Measurements from ENCODE around the gene SERPINE2.
A peak's percentile ranks its signal among the peaks of the same experiment; 100 is the strongest.
"Not testable (repeated sequence)": the region's sequence is repeated elsewhere in the genome, so short reads cannot be mapped to it uniquely, and the experiment has no call there.

SERPINE2 gene

DNA sequence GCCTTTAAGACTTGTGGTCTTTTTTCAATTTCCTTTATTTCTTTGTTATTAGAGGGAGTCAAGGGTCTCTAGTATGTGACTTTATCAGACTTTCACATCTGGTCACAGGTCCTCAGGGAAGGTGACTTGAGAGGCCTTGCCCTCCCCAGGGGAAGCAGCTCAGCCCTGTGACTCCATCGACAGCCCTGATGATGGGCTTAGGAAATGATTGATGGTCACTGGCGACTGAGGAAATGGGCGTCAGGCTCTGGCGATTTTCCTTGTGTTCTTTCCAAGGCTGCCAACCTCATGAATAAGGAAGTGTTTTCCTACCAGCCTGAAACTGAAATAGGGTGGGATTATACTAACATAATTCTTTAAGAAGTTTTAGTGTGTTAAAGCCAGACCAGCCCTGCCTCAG lies 21.1 kb downstream of the SERPINE2 start:
- DNase-seq (ENCODE audit: low spot score) (peak; percentile 67), FAIRE-seq (peak; percentile 86)

GRCh38 chr2:224016963-224017362 lies 22.1 kb downstream of the SERPINE2 start:
- DNase-seq (ENCODE audit: low spot score) = no peak
- no peak for FAIRE-seq

- DNase-seq (ENCODE audit: low spot score) (no peak), FAIRE-seq (no peak)
Measured at GRCh38 chr2:224014336-224014735, 24.8 kb downstream of the SERPINE2 start.

GRCh38 chr2:224011837-224012236 lies 27.2 kb downstream of the SERPINE2 start:
- no peak for DNase-seq (ENCODE audit: low spot score)
- FAIRE-seq = no peak

DNA sequence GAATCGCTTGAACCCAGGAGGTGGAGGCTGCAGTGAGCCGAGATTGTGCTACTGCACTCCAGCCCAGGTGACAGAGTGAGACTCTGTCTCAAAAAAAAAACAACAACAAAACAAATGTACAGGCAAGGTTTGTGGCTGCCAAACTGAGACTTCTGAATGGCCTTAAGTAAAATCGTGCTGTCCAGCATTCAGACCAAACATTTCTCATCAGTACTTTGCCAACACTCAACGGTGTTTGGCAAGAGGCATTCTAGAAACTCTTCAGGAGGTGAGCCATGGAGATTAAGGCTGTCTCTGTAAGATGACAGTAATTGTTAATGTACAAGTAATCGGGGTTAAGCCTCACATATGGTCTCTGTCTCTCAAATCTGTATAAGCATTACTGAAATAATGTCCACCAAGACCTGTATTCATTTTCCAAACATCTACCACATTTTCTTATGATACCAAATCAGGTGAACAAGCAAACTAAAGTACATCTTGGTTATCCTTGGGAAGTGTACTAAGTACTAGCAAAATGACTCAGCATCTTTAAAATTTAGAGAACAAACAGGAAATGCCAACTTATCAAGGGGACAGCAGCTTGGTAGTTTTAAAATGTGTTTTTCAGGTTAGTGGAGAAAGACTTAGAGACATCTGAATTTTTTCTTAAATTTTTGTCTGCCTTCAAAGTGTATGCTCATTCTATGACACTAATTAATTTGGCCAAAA lies 29.3 kb downstream of the SERPINE2 start:
- DNase-seq (ENCODE audit: low spot score) (no peak), FAIRE-seq (no peak)

GRCh38 chr2:224008702-224009261 lies 30.3 kb downstream of the SERPINE2 start:
- FAIRE-seq (no peak), DNase-seq (ENCODE audit: low spot score) (no peak)

GRCh38 chr2:224004105-224004695 lies 34.9 kb downstream of the SERPINE2 start:
- FAIRE-seq = no peak

GRCh38 chr2:224000662-224001061 lies 38.4 kb downstream of the SERPINE2 start:
- not testable (repeated sequence) for DNase-seq (ENCODE audit: low spot score); FAIRE-seq

More at GRCh38 chr2:224004105-224004695, 34.9 kb downstream of the SERPINE2 start:
- DNase-seq (ENCODE audit: low spot score) = no peak

- FAIRE-seq (no peak), DNase-seq (ENCODE audit: low spot score) (no peak)
Measured at GRCh38 chr2:223999862-224000261, 39.2 kb downstream of the SERPINE2 start.

DNA sequence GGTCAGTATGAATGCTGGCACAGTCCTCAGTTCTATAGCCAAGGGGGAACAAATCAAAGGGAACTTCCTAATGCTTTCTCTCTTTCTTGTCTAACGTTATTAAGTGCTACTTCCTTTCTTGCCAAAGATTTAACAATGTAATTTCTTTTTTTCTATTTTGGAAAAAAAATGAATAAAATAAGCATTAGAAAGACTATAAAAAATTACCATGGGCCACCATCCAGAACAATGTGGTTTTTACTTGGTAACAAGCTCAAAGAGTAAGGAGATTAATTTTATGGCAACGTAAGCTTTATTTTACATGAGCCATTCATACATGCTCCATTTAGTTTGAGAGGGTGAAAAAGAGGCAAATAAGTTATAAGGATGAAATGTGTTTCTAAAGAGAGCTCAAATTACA lies 40.1 kb downstream of the SERPINE2 start:
- no peak for FAIRE-seq

DNA sequence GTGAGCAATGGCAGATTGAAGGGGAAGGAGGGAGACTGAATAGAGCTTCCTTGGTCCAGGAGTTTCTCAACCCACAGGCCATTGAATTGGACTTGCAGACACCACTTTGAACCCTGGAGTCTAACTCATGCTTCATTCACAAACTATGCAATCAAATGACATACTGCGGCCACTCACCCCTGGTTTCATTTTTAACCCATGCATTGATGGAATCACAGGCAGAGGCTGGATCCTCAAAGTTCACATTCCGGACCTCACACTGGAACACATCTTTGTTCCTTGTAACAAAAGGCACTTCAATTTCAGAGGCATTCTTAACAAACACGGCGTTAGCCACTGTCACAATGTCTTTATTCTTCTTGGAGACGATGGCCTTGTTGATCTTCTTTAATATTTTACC lies 41.1 kb downstream of the SERPINE2 start:
- no peak for DNase-seq (ENCODE audit: low spot score)
- FAIRE-seq = no peak

More for the DNA sequence above, 40.1 kb downstream of the SERPINE2 start:
- DNase-seq (ENCODE audit: low spot score) = no peak

DNA sequence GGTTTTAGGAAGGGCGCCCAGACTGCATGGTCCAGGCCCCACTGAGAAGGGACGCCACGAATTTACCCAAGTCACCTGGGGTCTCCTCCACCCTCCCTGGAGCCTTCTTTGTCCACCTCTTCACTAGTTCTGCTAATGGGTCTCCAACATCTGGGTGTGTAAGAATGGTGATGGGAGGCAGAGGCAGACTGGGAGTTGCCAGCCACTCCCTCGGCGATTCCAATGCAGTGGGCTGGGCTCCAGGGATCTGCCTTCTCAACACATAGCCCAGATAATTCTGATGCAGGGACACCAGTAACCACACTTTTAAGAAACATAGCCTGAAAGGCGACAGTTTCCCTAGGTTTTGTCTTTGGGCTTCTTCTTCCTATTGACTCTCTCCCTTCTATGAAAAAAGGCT lies 42.7 kb downstream of the SERPINE2 start:
- FAIRE-seq (no peak), DNase-seq (ENCODE audit: low spot score) (no peak)

- FAIRE-seq = no peak
- no peak for DNase-seq (ENCODE audit: low spot score)
Measured at GRCh38 chr2:223995569-223995968, 43.5 kb downstream of the SERPINE2 start.

- DNase-seq (ENCODE audit: low spot score) (no peak), FAIRE-seq (no peak)
Measured at GRCh38 chr2:223994562-223995162, 44.4 kb downstream of the SERPINE2 start.

GRCh38 chr2:223993634-223994232 lies 45.4 kb downstream of the SERPINE2 start:
- peak; percentile 70 for FAIRE-seq
- peak; percentile 39 for DNase-seq (ENCODE audit: low spot score)

- no peak for FAIRE-seq
- no peak for DNase-seq (ENCODE audit: low spot score)
Measured at GRCh38 chr2:223991611-223992010, 47.5 kb downstream of the SERPINE2 start.

- DNase-seq (ENCODE audit: low spot score) (no peak), FAIRE-seq (no peak)
Measured at GRCh38 chr2:223989856-223990232, 49.2 kb downstream of the SERPINE2 start.

DNA sequence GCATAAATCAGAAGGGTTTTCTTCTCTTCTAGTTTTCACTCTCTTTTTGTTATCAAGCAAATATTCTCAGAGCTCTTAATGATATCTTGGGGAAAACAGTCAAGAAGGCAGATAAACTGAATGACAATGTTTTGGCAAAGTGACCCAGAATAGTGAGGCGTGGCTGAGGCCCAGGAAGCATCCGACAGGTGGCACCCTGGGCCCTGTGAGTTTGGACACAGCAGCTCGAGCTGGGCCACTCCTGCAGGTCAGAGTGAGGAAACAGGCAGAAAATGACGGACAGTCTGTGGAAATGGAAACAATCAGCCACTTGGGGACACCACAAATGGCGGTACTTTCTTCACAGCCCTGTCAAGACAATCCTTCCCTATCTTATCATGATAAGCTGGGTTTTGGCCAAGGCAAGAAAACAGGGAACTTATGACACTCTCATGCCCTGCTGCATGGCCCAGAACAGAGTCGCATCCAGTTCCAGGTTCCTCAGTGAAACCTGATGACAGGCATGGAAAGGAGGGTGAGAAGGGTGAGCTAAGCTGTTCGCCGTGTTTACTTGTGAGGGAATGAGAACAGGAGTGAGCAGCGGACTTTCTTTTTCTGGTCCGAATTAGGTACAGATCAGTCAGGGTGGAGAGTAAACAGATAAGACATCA lies 49.8 kb downstream of the SERPINE2 start:
- DNase-seq (ENCODE audit: low spot score) (no peak), FAIRE-seq (no peak)

- DNase-seq (ENCODE audit: low spot score) = no peak
- no peak for FAIRE-seq
Measured at GRCh38 chr2:223981241-223981640, 57.8 kb downstream of the SERPINE2 start.

- DNase-seq (ENCODE audit: low spot score) = no peak
- FAIRE-seq = no peak
Measured at GRCh38 chr2:223980803-223981202, 58.3 kb downstream of the SERPINE2 start.

GRCh38 chr2:223980397-223980735 lies 58.7 kb downstream of the SERPINE2 start:
- no peak for FAIRE-seq
- DNase-seq (ENCODE audit: low spot score) = no peak
